ENCODE measurements around the gene BAZ2A.

- TF ChIP-seq CTCF (IDR thresholded peaks at IDR 0.05): no peak
- no peak for TF ChIP-seq EP300 (IDR thresholded peaks at IDR 0.05)
Observed at GRCh38 chr12:56604355-56604754, 25.8 kb downstream of the BAZ2A start.

All from sigmoid colon (tissue), 4 donors.